Measurements from ENCODE around the gene SMIM44. TPM values are rescaled to one million over a fixed set of nuclear protein-coding genes. Genes with fewer than 3 reads are reported as not detected.

The SMIM44 gene
- total RNA-seq, 1 donor from 2014 or later, result not detected

GRCh38 chr19:3492131-3492839 is 9.0 kb upstream of the SMIM44 start:
- no peak for DNase-seq (ENCODE audit: low spot score, unreplicated experiment)
- Mint-ChIP-seq H3K4me3 (ENCODE audit: low read depth) (no peak overlapping the region), H3K9me3 (ENCODE audit: low read depth) (no peaks in the 10 kb centered on the region), H3K27me3 (no peaks in the 10 kb centered on the region), H3K4me1 (ENCODE audit: low read depth) (no peaks in the 10 kb centered on the region), H3K27ac (no peak overlapping the region), H3K36me3 (ENCODE audit: insufficient read depth) (peaks cover 11% of the 10 kb centered on the region)
- TF ChIP-seq CTCF (IDR thresholded peaks at IDR 0.05; ENCODE audit: unreplicated experiment), result no peak

GRCh38 chr19:3491396-3492119 is 8.3 kb upstream of the SMIM44 start:
- no peaks in the 10 kb centered on the region for H3K4me1 Mint-ChIP-seq (ENCODE audit: low read depth)
- H3K9me3 Mint-ChIP-seq (ENCODE audit: low read depth), result no peaks in the 10 kb centered on the region
- no peaks in the 10 kb centered on the region for H3K27me3 Mint-ChIP-seq
- TF ChIP-seq CTCF (IDR thresholded peaks at IDR 0.05; ENCODE audit: unreplicated experiment), result no peak
- H3K36me3 Mint-ChIP-seq (ENCODE audit: insufficient read depth), result peaks cover 13% of the 10 kb centered on the region
- H3K27ac Mint-ChIP-seq, result no peak overlapping the region
- H3K4me3 Mint-ChIP-seq (ENCODE audit: low read depth), result no peak overlapping the region
- DNase-seq (ENCODE audit: low spot score, unreplicated experiment), result no peak

DNA sequence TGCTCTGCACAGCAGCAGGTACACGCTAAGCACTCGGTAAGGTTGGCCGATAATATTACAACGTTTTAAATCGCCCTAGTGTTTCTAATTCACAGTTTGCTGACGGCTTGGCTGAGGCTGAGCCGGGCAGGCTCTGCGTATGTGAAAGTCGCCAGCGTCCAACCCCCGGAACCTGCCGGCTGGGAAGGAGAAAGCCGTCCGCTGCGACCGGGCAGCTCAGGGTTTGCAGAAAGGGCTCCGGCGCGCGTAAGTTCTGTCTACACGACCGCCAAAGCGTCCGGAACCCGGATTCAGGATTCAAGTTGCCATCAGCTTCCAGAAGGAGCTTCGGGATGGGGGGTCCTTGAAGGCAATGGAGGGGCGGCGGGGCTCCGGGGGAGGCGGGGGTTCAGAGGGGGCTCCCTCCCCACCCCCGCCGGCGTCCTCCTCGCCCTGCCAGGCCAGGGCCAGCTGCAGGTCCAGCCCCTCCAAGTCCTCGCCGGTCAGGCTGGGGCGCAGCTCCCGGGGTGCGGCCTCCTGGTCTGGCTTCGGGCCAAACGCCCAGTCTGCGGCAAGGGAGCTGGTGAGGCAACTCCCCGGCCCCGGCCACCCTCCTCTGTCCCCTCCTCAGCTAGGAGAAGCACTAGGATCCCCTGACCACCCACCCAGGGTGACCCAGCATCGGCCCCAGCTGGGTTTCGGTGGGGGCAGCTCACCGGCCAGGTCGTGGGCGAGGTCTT is 575 bp downstream of the SMIM44 start:
- peaks cover 4% of the 10 kb centered on the region for H3K4me1 Mint-ChIP-seq (ENCODE audit: low read depth)
- no peak overlapping the region for H3K4me3 Mint-ChIP-seq (ENCODE audit: low read depth)
- no peak for DNase-seq (ENCODE audit: low spot score, unreplicated experiment)
- H3K36me3 Mint-ChIP-seq (ENCODE audit: insufficient read depth), result peaks cover 2% of the 10 kb centered on the region
- TF ChIP-seq CTCF (IDR thresholded peaks at IDR 0.05; ENCODE audit: unreplicated experiment), result no peak
- H3K27ac Mint-ChIP-seq, result no peak overlapping the region
- H3K9me3 Mint-ChIP-seq (ENCODE audit: low read depth), result no peaks in the 10 kb centered on the region
- H3K27me3 Mint-ChIP-seq, result peaks cover 6% of the 10 kb centered on the region

GRCh38 chr19:3481241-3482090 is 1.8 kb downstream of the SMIM44 start:
- no peaks in the 10 kb centered on the region for H3K36me3 Mint-ChIP-seq (ENCODE audit: insufficient read depth)
- peaks cover 6% of the 10 kb centered on the region for H3K27me3 Mint-ChIP-seq
- H3K27ac Mint-ChIP-seq, result no peak overlapping the region
- no peak overlapping the region for H3K4me3 Mint-ChIP-seq (ENCODE audit: low read depth)
- H3K9me3 Mint-ChIP-seq (ENCODE audit: low read depth), result no peaks in the 10 kb centered on the region
- no peak for TF ChIP-seq CTCF (IDR thresholded peaks at IDR 0.05; ENCODE audit: unreplicated experiment)
- no peak for DNase-seq (ENCODE audit: low spot score, unreplicated experiment)
- peaks cover 4% of the 10 kb centered on the region for H3K4me1 Mint-ChIP-seq (ENCODE audit: low read depth)

All from progenitor cell of endocrine pancreas (in vitro differentiated cells).